ENCODE results near the gene TBC1D5.

GRCh38 chr3:17749281-17749680 is 6.8 kb upstream of the TBC1D5 start:
- no peak for TF ChIP-seq EZH2 (IDR thresholded peaks at IDR 0.05; ENCODE audit: insufficient read depth, poor library complexity, severe bottlenecking)
- no peak for TF ChIP-seq EZH2phosphoT487 (IDR thresholded peaks at IDR 0.05; ENCODE audit: insufficient read depth, low read depth)

Measured in GM23248 (cell line).